GM12878 (cell line): Measurements from ENCODE around the gene KCNJ16. TPM values are rescaled to one million over a fixed set of nuclear protein-coding genes. Genes with fewer than 3 reads are reported as not detected.

Source experiments
- ATAC-seq: fragments of 200-7000 bp; cut with Tn5 transposase; 3 replicates; pipeline ENCODE4 v1.9.1; 2020; ENCODE audit warnings: mild to moderate bottlenecking, moderate library complexity
- BruUV-seq: library from RNA; stranded (reverse); fragments of 400-500 nt; replicated peaks from 2 replicates; lab custom pipeline; 2021; lab: Mats Ljungman, UMichigan
- CTCF ChIA-PET: fragments of 300-600 bp; sonication (Branson Sonifier 250); formaldehyde crosslinking; extraction: SDS; loops from one replicate; lab custom pipeline; 2021; ENCODE audit warnings: inconsistent platforms; lab: Yijun Ruan, JAX
- POLR2A ChIA-PET: fragments of 350-600 bp; formaldehyde crosslinking; extraction: SDS; loops from one replicate; lab custom pipeline; 2021; ENCODE audit warnings: inconsistent platforms; lab: Charles Lee
- RAD21 ChIA-PET: fragments of 300-600 bp; sonication (Branson Sonifier 250); formaldehyde crosslinking; loops from one replicate; lab custom pipeline; 2023; ENCODE audit warnings: antibody characterized with exemption; ENCODE audit not compliant: unreplicated experiment; lab: Charles Lee
- SMC1A ChIA-PET: fragments of 300-600 bp; sonication (Branson Sonifier 250); formaldehyde crosslinking; loops from one replicate; lab custom pipeline; 2023; ENCODE audit not compliant: unreplicated experiment, uncharacterized antibody; lab: Charles Lee
- DNase-seq: peaks from one replicate; pipeline ENCODE4 v3.0.0-alpha.2; 2011; ENCODE audit warnings: low read depth, low spot score
- FAIRE-seq: peaks from 3 replicates; lab custom pipeline; 2011; peaks lifted over from hg19 to GRCh38; lab: Jason Lieb, UNC
- H2AFZ ChIP-seq: 2 replicates; pipeline ENCODE4 v1.6.0; 2011; ENCODE audit warnings: low read depth, low read length, control low read depth; ENCODE audit not compliant: control insufficient read depth
- H3K27ac ChIP-seq: 2 replicates; pipeline ENCODE4 v1.5.1; 2011; ENCODE audit warnings: control low read depth; ENCODE audit not compliant: control insufficient read depth, insufficient read depth
- H3K27me3 ChIP-seq, 2 experiments: replicated peaks in 1 of 2; 2 replicates each; pipeline versions ENCODE4 v1.6.0 to v1.6.1; 2011; ENCODE audit warnings: low read length in 1 of 2; ENCODE audit not compliant: control insufficient read depth in 2 of 2, insufficient read depth in 2 of 2
- H3K36me3 ChIP-seq, 2 experiments: 2 replicates each; pipeline ENCODE4 v1.5.1; 2011; ENCODE audit warnings: low read length in 1 of 2; ENCODE audit not compliant: control insufficient read depth in 2 of 2, insufficient read depth in 2 of 2
- H3K4me1 ChIP-seq: 2 replicates; pipeline ENCODE4 v1.6.1; 2011; ENCODE audit warnings: mild to moderate bottlenecking, low read length, moderate library complexity, mixed read lengths; ENCODE audit not compliant: control insufficient read depth, insufficient read depth
- H3K4me2 ChIP-seq: 2 replicates; pipeline ENCODE4 v1.6.0; 2011; ENCODE audit warnings: control low read depth; ENCODE audit not compliant: control insufficient read depth, insufficient read depth
- H3K4me3 ChIP-seq: fragments of 200-600 bp; sonication (generic); 2 replicates; pipeline ENCODE4 v1.5.1; 2016
- H3K79me2 ChIP-seq: 2 replicates; pipeline ENCODE4 v1.6.0; 2011; ENCODE audit warnings: low read length; ENCODE audit not compliant: control insufficient read depth, insufficient read depth
- H3K9ac ChIP-seq: 2 replicates; pipeline ENCODE4 v1.8.0; 2011; ENCODE audit warnings: low read length, control low read depth, mixed read lengths; ENCODE audit not compliant: control insufficient read depth, insufficient read depth
- H3K9me3 ChIP-seq: replicated peaks from 3 replicates; pipeline ENCODE4 v1.5.1; 2011; ENCODE audit warnings: mild to moderate bottlenecking, low read length; ENCODE audit not compliant: control insufficient read depth, insufficient read depth
- H4K20me1 ChIP-seq: 2 replicates; pipeline ENCODE4 v1.6.0; 2011; ENCODE audit not compliant: control insufficient read depth, insufficient read depth
- EED ChIP-seq: sonication (generic); IDR thresholded peaks from 2 replicates; pipeline ENCODE4 v1.6.1; 2016; ENCODE audit warnings: antibody characterized with exemption, low read depth
- EZH2 ChIP-seq: IDR thresholded peaks from 2 replicates; pipeline ENCODE4 v1.6.1; 2012; ENCODE audit warnings: low read depth, mild to moderate bottlenecking, control low read depth, inconsistent platforms, low read length, borderline replicate concordance; ENCODE audit not compliant: control insufficient read depth
- FOXM1 ChIP-seq: IDR thresholded peaks from 2 replicates; pipeline ENCODE4 v1.6.1; 2012; ENCODE audit warnings: low read depth, mild to moderate bottlenecking, inconsistent platforms, low read length, moderate library complexity
- GABPA ChIP-seq: IDR thresholded peaks from 2 replicates; pipeline ENCODE4 v1.6.1; 2014; ENCODE audit warnings: antibody characterized with exemption, low read depth, mild to moderate bottlenecking, inconsistent platforms
- RELA ChIP-seq: fragments of 450-650 bp; IDR thresholded peaks from 2 replicates; pipeline ENCODE4 v1.8.0; 2014; ENCODE audit warnings: borderline replicate concordance; ENCODE audit not compliant: partially characterized antibody
- TARDBP ChIP-seq: IDR thresholded peaks from 2 replicates; pipeline ENCODE4 v1.6.1; 2016; ENCODE audit warnings: borderline replicate concordance
- USF2 ChIP-seq: IDR thresholded peaks from 2 replicates; pipeline ENCODE4 v1.6.1; 2011; ENCODE audit warnings: low read depth, low read length, improper control_type of control experiment, borderline replicate concordance
- YY1 ChIP-seq: IDR thresholded peaks from 2 replicates; pipeline ENCODE4 v1.6.1; 2011; ENCODE audit warnings: low read depth, mild to moderate bottlenecking, low read length
- ZBED1 ChIP-seq: IDR thresholded peaks from 2 replicates; pipeline ENCODE4 v1.6.1; 2016; ENCODE audit warnings: borderline replicate concordance
- ZBTB33 ChIP-seq: fragments of 450-650 bp; IDR thresholded peaks from 2 replicates; pipeline ENCODE4 v1.6.1; 2017; ENCODE audit warnings: mild to moderate bottlenecking
- ZNF207 ChIP-seq: fragments of 450-650 bp; IDR thresholded peaks from 2 replicates; pipeline ENCODE4 v1.6.1; 2014; ENCODE audit warnings: antibody characterized with exemption, mild to moderate bottlenecking, borderline replicate concordance
- WGBS: methylation state at CpG from one replicate; pipeline ENCODE4 v1.1.6; 2016; ENCODE audit warnings: low lambda C conversion rate; ENCODE audit not compliant: insufficient replicate concordance, insufficient coverage; ENCODE audit errors: missing lambda C conversion rate; 5-methylcytosine and 5-hydroxymethylcytosine counted together
- in situ Hi-C: fragments of 300-500 bp; cut with MboI; formaldehyde crosslinking; loops from 9 replicates; pipeline ENCODE4 v1.14.3; 2018; ENCODE audit warnings: mixed read lengths
- intact Hi-C: fragments of 100-400 bp; cut with micrococcal nuclease; formaldehyde crosslinking; loops from one replicate; pipeline ENCODE4 v1.14.2; 2022; ENCODE audit not compliant: unreplicated experiment
- polyA plus RNA-seq, 11 experiments: library from polyadenylated mRNA; depleted of rRNA in 4 of 11; unstranded in 6 of 11; stranded (reverse) in 5 of 11; fragments of >200 nt; fragmentation: Nextera tagmentation in 4 of 11; fragmentation: Illumina TruSeq in 1 of 11; extraction: Ambion mirVana in 4 of 11; extraction: Trizol in 1 of 11; gene quantifications; 1 replicate in 1 of 11; 2 replicates in 10 of 11; pipeline versions ENCODE4 v1.2.1 to v1.2.3, GENCODE V29; 2011 to 2016; ENCODE audit warnings: inconsistent platforms in 2 of 11, missing spikeins in 2 of 11, low read depth in 1 of 11
- total RNA-seq, 4 experiments: library from RNA; depleted of rRNA in 3 of 4; stranded (reverse); fragments of >200 nt in 3 of 4; fragmentation: Illumina TruSeq in 1 of 4; extraction: Trizol in 1 of 4; gene quantifications; 2 replicates each; pipeline versions ENCODE4 v1.2.1 to v1.2.3, GENCODE V29; 2013 to 2021
- TF ChIP-seq, protein P1 (sequence below): fragments of 450-650 bp; IDR thresholded peaks from 2 replicates; pipeline ENCODE4 v1.6.1; 2018; ENCODE audit warnings: mild to moderate bottlenecking, low read depth, moderate library complexity; ENCODE audit not compliant: partially characterized antibody

Gene KCNJ16
- total and polyA plus RNA-seq, 10 of the 15 experiments (the other 5 are each of a cell fraction or from before 2014, with no cell fraction given) = 0.08 to 0.24 (median 0.20) TPM; not detected in 7

DNA sequence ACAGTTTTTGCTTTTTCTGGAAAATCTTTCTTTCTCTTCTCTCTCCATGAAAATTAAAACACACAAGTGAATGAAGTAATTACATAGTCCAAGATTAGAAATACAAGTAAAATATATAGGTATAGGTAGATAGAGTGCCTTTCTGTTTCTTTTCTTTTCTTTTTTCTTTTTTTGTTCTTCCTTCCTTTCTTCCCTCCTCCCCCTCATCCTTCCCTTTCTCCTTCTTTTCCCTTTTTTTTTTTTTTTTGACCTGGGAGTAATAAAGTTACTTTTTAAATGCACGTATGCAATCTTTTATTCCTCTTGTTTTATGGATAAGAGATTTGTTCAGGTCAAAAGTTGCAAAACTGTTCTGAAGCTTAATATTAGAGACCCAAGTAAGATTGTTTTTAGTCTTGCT, 59.8 kb downstream of the KCNJ16 start:
- TF ChIP-seq, protein P1, sequence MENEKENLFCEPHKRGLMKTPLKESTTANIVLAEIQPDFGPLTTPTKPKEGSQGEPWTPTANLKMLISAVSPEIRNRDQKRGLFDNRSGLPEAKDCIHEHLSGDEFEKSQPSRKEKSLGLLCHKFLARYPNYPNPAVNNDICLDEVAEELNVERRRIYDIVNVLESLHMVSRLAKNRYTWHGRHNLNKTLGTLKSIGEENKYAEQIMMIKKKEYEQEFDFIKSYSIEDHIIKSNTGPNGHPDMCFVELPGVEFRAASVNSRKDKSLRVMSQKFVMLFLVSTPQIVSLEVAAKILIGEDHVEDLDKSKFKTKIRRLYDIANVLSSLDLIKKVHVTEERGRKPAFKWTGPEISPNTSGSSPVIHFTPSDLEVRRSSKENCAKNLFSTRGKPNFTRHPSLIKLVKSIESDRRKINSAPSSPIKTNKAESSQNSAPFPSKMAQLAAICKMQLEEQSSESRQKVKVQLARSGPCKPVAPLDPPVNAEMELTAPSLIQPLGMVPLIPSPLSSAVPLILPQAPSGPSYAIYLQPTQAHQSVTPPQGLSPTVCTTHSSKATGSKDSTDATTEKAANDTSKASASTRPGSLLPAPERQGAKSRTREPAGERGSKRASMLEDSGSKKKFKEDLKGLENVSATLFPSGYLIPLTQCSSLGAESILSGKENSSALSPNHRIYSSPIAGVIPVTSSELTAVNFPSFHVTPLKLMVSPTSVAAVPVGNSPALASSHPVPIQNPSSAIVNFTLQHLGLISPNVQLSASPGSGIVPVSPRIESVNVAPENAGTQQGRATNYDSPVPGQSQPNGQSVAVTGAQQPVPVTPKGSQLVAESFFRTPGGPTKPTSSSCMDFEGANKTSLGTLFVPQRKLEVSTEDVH = no peak
- no peak for TF ChIP-seq ZNF207
- TF ChIP-seq ZBED1 = no peak
- Histone ChIP-seq H3K27ac (no peak overlapping the region), H2AFZ (no peak overlapping the region), H3K4me3 (no peak overlapping the region), H3K27me3 (no peaks in the 10 kb centered on the region), H3K9me3 (no peaks in the 10 kb centered on the region; the same call in 2 of the 3 replicates), H3K9ac (no peak overlapping the region), H4K20me1 (no peaks in the 10 kb centered on the region), H3K36me3 (no peaks in the 10 kb centered on the region), H3K79me2 (no peaks in the 10 kb centered on the region), H3K4me1 (peaks cover 18% of the 10 kb centered on the region), H3K4me2 (no peak overlapping the region)
- ChIA-PET RAD21 (no interaction called here), SMC1A (no interaction called here), POLR2A (no interaction called here), CTCF (interaction anchor here (1.0 kb wide), 1 partner anchor 33 kb away, joined by 3 read pairs; no protein-coding TSS in a partner anchor)
- in situ Hi-C loops = no loop called here
- no peak for ATAC-seq
- WGBS = no CpG with 5 or more reads among the region's 1 CpG
- no peak for DNase-seq
- intact Hi-C loops = loop anchor here (5.0 kb wide), 1 partner anchor 418 kb away; no protein-coding TSS in a partner anchor
- FAIRE-seq = no peak
- BruUV-seq = no TSS peak

DNA sequence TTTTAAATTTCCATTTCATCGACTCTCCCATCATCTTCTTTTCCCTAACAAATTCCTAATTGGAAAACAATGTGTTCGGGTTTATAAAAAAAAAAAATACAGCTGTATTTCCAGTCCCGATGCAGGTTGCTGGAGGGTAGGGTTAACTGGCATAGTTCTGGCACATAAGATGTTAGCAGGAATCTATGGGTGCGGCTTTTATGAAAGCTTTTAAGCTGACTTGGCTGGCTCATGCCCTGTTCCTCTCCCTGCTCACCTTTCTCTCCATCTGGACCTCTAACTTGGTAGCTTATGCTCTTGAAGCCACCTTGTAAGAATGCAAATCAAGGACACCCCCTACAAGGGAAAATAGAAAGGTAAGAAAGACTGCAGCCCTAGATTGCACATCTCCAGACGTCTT, 61.1 kb downstream of the KCNJ16 start:
- Histone ChIP-seq H3K9me3 (no peaks in the 10 kb centered on the region; the same call in 2 of the 3 replicates), H3K79me2 (no peaks in the 10 kb centered on the region), H2AFZ (no peak overlapping the region), H3K9ac (no peak overlapping the region), H3K36me3 (no peaks in the 10 kb centered on the region), H3K27me3 (no peaks in the 10 kb centered on the region), H3K4me2 (no peak overlapping the region), H3K4me1 (peaks cover 18% of the 10 kb centered on the region), H4K20me1 (no peaks in the 10 kb centered on the region), H3K4me3 (no peak overlapping the region), H3K27ac (no peak overlapping the region)
- intact Hi-C loops = loop anchor here (5.0 kb wide), 1 partner anchor 416 kb away; no protein-coding TSS in a partner anchor
- WGBS = 78% methylated on average over 5 of the region's 5 CpGs
- ATAC-seq (no peak), FAIRE-seq (no peak), DNase-seq (no peak)
- RAD21 ChIA-PET = no interaction called here
- POLR2A ChIA-PET = no interaction called here
- SMC1A ChIA-PET = interaction anchor here (0.6 to 1.1 kb wide), 3 partner anchors 72 to 852 kb away, joined by 3 read pairs; no protein-coding TSS in a partner anchor
- CTCF ChIA-PET = interaction anchor here (3.4 kb wide), 1 partner anchor 13 kb away, joined by 9 read pairs; no protein-coding TSS in a partner anchor
- no TSS peak for BruUV-seq
- in situ Hi-C loops = no loop called here
- TF ChIP-seq EZH2 = no peak
- TF ChIP-seq TARDBP = no peak
- no peak for TF ChIP-seq ZBED1
- TF ChIP-seq YY1 = no peak
- TF ChIP-seq USF2 = no peak
- no peak for TF ChIP-seq RELA
- TF ChIP-seq GABPA = no peak
- TF ChIP-seq FOXM1 = no peak
- TF ChIP-seq ZBTB33 = no peak
- TF ChIP-seq EED = no peak
